Measurements from ENCODE around the gene EIF4ENIF1. TPM values are rescaled to one million over a fixed set of nuclear protein-coding genes. Genes with fewer than 3 reads are reported as not detected.

The EIF4ENIF1 gene
- total RNA-seq, 2 experiments from 2014 or later, result 9.4 to 10.6 TPM

DNA sequence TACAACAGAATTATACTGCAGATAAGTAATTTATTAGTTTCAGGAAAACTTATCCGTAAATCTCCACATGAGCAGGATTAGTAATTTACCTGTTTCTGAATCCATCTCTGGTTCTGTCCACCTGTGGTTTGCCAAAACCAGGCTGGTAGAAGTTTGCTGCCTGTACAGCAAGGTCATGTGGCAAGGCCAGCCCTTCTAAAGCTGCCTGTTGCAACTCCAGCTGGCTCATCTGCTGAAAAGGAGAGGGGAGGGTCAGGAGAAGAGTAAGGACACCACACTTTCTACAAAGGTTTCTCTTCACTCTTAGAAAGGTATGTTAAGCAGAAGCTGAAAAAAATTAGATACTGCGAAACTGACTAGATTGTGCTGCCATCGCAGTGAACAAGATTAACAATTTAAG is 42.3 kb downstream of the EIF4ENIF1 start:
- Histone ChIP-seq H3K27ac (ENCODE audit: low read depth in 1 of 2, low read length in 2 of 2) (no peak overlapping the region), H3K9me3 (ENCODE audit: control insufficient read depth in 1 of 2, insufficient read depth in 1 of 2, low read length in 2 of 2) (no peaks in the 10 kb centered on the region), H3K4me1 (ENCODE audit: insufficient read depth, low read length) (no peaks in the 10 kb centered on the region), H3K27me3 (ENCODE audit: control insufficient read depth in 1 of 2, insufficient read depth in 2 of 2, low read length in 2 of 2) (no peaks in the 10 kb centered on the region), H3K36me3 (ENCODE audit: insufficient read depth, low read length) (peaks cover 48% of the 10 kb centered on the region), H3K4me3 (ENCODE audit: low read length) (no peak overlapping the region)
- H3K9me3 Mint-ChIP-seq, result no peaks in the 10 kb centered on the region
- H3K4me1 Mint-ChIP-seq (ENCODE audit: low read depth), result no peaks in the 10 kb centered on the region
- DNase-seq (no peak), ATAC-seq (ENCODE audit: poor library complexity) (no peak)
- H3K36me3 Mint-ChIP-seq (ENCODE audit: low read depth), result peaks cover 48% of the 10 kb centered on the region
- no peak overlapping the region for H3K4me3 Mint-ChIP-seq
- no peak overlapping the region for H3K27ac Mint-ChIP-seq
- H3K27me3 Mint-ChIP-seq, result no peaks in the 10 kb centered on the region
- TF ChIP-seq, protein P1, sequence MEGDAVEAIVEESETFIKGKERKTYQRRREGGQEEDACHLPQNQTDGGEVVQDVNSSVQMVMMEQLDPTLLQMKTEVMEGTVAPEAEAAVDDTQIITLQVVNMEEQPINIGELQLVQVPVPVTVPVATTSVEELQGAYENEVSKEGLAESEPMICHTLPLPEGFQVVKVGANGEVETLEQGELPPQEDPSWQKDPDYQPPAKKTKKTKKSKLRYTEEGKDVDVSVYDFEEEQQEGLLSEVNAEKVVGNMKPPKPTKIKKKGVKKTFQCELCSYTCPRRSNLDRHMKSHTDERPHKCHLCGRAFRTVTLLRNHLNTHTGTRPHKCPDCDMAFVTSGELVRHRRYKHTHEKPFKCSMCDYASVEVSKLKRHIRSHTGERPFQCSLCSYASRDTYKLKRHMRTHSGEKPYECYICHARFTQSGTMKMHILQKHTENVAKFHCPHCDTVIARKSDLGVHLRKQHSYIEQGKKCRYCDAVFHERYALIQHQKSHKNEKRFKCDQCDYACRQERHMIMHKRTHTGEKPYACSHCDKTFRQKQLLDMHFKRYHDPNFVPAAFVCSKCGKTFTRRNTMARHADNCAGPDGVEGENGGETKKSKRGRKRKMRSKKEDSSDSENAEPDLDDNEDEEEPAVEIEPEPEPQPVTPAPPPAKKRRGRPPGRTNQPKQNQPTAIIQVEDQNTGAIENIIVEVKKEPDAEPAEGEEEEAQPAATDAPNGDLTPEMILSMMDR (IDR thresholded peaks at IDR 0.05), result no peak
- ChIA-PET POLR2A (no interaction called here), CTCF (no interaction called here)
- intact Hi-C loops (cut with DNase I, micrococcal nuclease), result no loop called here

DNA sequence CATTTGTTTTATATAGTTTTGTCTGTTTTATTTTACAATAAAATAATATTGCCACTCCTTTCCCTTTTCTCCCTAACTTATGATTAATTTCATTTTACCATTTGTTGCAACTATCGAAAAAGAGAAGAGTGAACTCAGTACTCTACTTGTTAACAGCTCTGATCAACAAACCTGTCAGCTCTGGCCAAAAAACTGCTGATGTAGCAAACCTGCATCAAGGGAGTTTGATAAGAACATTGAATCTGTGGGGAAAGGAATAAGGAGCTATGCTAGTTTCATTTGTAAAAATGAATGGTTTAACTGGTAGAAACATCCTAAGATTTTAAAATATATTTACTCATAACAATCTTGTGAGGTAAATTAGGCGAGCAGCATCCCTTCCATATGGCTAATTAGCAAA is 42.9 kb downstream of the EIF4ENIF1 start:
- ChIA-PET POLR2A (no interaction called here), CTCF (no interaction called here)
- ATAC-seq (ENCODE audit: poor library complexity), result no peak
- Histone ChIP-seq H3K9me3 (ENCODE audit: control insufficient read depth in 1 of 2, insufficient read depth in 1 of 2, low read length in 2 of 2) (no peaks in the 10 kb centered on the region), H3K27me3 (ENCODE audit: control insufficient read depth in 1 of 2, insufficient read depth in 2 of 2, low read length in 2 of 2) (no peaks in the 10 kb centered on the region), H3K4me1 (ENCODE audit: insufficient read depth, low read length) (no peaks in the 10 kb centered on the region), H3K27ac (ENCODE audit: low read depth in 1 of 2, low read length in 2 of 2) (no peak overlapping the region), H3K4me3 (ENCODE audit: low read length) (no peak overlapping the region), H3K36me3 (ENCODE audit: insufficient read depth, low read length) (peaks cover 51% of the 10 kb centered on the region)
- Mint-ChIP-seq H3K9me3 (no peaks in the 10 kb centered on the region), H3K36me3 (ENCODE audit: low read depth) (peaks cover 48% of the 10 kb centered on the region), H3K27ac (no peak overlapping the region), H3K4me1 (ENCODE audit: low read depth) (no peaks in the 10 kb centered on the region), H3K27me3 (no peaks in the 10 kb centered on the region), H3K4me3 (no peak overlapping the region)
- DNase-seq, result no peak
- intact Hi-C loops (cut with DNase I, micrococcal nuclease), result no loop called here
- TF ChIP-seq, protein P1 (IDR thresholded peaks at IDR 0.05), result no peak

DNA sequence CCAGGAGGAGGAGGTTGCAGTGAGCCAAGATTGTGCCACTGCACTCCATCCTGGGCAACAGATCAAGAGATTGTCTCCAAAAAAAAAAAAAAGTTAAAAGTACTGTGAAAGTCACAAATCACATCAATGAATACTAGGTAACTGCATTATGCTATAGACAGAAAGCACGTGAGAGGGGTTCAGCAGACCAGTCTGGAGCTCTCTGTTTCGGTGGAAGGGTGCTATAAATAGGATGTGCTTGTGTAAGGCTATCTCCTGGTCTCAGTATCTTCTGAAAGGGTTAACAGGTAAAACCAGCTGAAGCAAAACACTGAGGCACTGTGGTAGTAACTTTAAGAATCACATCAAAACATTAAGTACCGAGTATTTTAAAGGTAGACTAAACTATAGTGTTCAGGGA is 43.4 kb downstream of the EIF4ENIF1 start:
- Histone ChIP-seq H3K36me3 (ENCODE audit: insufficient read depth, low read length) (peaks cover 56% of the 10 kb centered on the region), H3K9me3 (ENCODE audit: control insufficient read depth in 1 of 2, insufficient read depth in 1 of 2, low read length in 2 of 2) (no peaks in the 10 kb centered on the region), H3K27ac (ENCODE audit: low read depth in 1 of 2, low read length in 2 of 2) (no peak overlapping the region), H3K4me1 (ENCODE audit: insufficient read depth, low read length) (no peaks in the 10 kb centered on the region), H3K27me3 (ENCODE audit: control insufficient read depth in 1 of 2, insufficient read depth in 2 of 2, low read length in 2 of 2) (no peaks in the 10 kb centered on the region), H3K4me3 (ENCODE audit: low read length) (no peak overlapping the region)
- no peak overlapping the region for H3K27ac Mint-ChIP-seq
- no peaks in the 10 kb centered on the region for H3K4me1 Mint-ChIP-seq (ENCODE audit: low read depth)
- DNase-seq (no peak), ATAC-seq (ENCODE audit: poor library complexity) (no peak)
- CTCF ChIA-PET, result interaction anchor here (0.6 kb wide), 1 partner anchor 251 kb away, joined by 3 read pairs; no protein-coding TSS in a partner anchor
- no peaks in the 10 kb centered on the region for H3K27me3 Mint-ChIP-seq
- peaks cover 50% of the 10 kb centered on the region for H3K36me3 Mint-ChIP-seq (ENCODE audit: low read depth)
- H3K4me3 Mint-ChIP-seq, result no peak overlapping the region
- POLR2A ChIA-PET, result no interaction called here
- intact Hi-C loops (cut with DNase I, micrococcal nuclease), result no loop called here
- H3K9me3 Mint-ChIP-seq, result no peaks in the 10 kb centered on the region
- TF ChIP-seq, protein P1 (IDR thresholded peaks at IDR 0.05), result no peak
